ENCODE data around the gene MORC2.

DNA sequence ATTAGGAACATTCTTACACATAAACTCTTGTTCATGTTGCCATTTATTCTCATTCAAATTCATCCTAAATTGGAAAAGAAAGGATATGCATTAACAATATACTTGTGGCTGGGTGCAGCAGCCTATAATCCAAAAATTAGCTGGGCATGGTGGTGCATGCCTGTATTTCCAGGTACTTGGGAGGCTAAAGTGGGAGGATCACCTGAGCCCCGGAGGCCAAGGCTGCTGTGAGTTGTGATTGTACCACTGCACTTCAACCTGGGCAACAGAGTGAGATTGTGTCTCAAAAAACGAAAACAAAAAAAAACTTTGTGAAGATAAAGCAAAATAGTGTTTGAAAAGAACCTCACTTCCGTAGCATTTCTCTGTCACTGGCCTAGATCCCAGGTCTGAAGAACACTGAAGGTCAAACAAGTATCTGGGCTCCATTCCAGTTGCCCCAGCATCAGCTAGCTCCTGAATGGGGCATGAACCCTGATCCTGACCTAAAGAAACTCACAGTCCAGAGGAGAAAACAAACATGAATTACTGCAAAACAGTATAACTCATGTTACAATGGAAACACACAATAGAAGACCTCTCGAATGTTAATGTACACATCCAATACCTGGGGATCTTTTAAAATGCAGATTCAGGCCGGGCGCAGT is 32.7 kb upstream of the MORC2 start:
- TF ChIP-seq POLR2AphosphoS5 (IDR thresholded peaks at IDR 0.05) (no peak), POLR2A (IDR thresholded peaks at IDR 0.05) (no peak)

All from breast epithelium (tissue), 3 donors.